GM12873 (cell line): ENCODE results near the gene ELSPBP1.

Source experiments
- CTCF ChIP-seq: IDR thresholded peaks from 2 replicates; pipeline ENCODE4 v1.5.1; 2012; ENCODE audit warnings: low read depth, mild to moderate bottlenecking, moderate library complexity, low read length, control low read depth; ENCODE audit not compliant: insufficient read depth; ENCODE audit errors: missing control alignments

Gene ELSPBP1

GRCh38 chr19:48064509-48064908 is 70.1 kb downstream of the ELSPBP1 start:
- TF ChIP-seq CTCF, result no peak

GRCh38 chr19:48069435-48069834 is 75.0 kb downstream of the ELSPBP1 start:
- TF ChIP-seq CTCF, result no peak
